Body of pancreas (tissue), 4 donors: ENCODE data around the gene COL27A1.

Experiments
- CTCF ChIP-seq, 7 experiments: fragments of 450-650 bp in 4 of 7; fragments of 200-600 bp in 3 of 7; sonication (generic) in 3 of 7; IDR thresholded peaks; one replicate each; pipeline ENCODE4 v1.5.1; 2016 to 2019; ENCODE audit warnings: antibody characterized with exemption in 7 of 7
- POLR2A ChIP-seq, 3 donors: fragments of 450-650 bp; IDR thresholded peaks; one replicate each; pipeline ENCODE4 v1.6.1; 2016; ENCODE audit warnings: antibody characterized with exemption in 3 of 3, mild to moderate bottlenecking in 2 of 3

GRCh38 chr9:114233491-114234185 is 78.3 kb downstream of the COL27A1 start:
- no peak for TF ChIP-seq POLR2A (IDR thresholded peaks at IDR 0.05)
- TF ChIP-seq CTCF (IDR thresholded peaks at IDR 0.05), result no peak
